Occipital lobe (tissue), 2 donors: ENCODE results near the gene FAM81A. TPM values are rescaled to one million over a fixed set of nuclear protein-coding genes. Genes with fewer than 3 reads are reported as not detected.

Experiments used
- DNase-seq: peaks from one replicate; lab custom pipeline; 2025; lab: John Stamatoyannopoulos, UW
- total RNA-seq: library from RNA; depleted of rRNA; stranded (reverse); fragments of >200 nt; gene quantifications from one replicate; pipeline ENCODE4 v1.2.3, GENCODE V29; 2014

The FAM81A gene
- total RNA-seq, 1 donor from 2014 or later: 93.1 TPM

DNA sequence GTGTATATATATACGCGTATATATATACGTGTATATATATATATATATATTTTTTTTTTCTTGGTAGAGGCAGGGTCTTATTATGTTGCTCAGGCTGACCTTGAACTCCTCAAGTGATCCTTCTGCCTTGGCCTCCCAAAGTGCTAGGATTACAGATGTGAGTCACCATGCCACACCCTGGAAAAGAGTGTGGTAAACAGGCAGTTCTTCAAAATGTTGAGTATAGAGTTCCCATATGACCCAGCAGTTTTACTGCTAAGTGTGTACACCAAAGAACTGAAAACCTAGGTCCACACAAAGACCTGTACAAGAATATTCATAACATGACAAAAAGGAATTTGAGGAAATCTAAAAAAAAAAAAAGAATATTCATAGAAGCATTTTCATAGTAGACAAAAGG is 101.8 kb downstream of the FAM81A start:
- DNase-seq: no peak

DNA sequence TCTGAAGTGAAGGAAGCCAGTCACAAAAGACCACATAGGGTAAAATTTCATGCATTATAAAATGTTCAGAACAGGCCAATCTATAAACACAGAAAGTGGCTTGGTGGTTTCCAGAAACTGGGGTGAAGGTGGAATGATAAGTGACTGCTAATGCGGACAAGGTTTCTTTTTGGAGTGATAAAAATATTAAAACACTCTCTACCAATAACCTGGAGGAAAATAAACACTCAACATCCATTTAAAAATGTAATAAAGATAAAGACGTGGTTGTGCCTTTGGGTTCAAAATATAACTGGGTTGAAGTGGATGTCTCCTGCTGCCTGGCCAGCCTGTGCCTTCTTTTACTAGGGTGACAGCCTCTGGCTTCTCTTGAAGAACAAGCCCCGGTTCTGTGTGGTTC is 102.7 kb downstream of the FAM81A start:
- DNase-seq: no peak

DNA sequence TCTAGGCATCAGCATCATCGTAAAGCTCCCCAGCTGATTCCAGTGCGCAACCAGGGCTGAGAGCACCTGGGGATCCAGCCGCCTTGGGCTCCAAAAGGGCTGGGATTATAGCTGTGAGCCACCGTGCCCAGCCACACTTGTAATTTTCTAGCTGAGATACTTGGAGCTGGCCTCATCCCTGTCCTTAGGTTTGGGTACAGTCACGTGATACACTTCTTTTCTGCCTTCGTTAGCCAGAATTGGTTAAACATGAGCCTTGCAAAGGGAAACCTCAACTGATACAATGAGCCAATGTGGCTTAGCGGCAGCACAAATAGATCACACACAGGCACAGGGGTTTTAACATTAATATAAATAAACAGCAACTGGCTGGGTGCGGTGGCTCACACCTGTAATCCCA is 103.8 kb downstream of the FAM81A start:
- no peak for DNase-seq

DNA sequence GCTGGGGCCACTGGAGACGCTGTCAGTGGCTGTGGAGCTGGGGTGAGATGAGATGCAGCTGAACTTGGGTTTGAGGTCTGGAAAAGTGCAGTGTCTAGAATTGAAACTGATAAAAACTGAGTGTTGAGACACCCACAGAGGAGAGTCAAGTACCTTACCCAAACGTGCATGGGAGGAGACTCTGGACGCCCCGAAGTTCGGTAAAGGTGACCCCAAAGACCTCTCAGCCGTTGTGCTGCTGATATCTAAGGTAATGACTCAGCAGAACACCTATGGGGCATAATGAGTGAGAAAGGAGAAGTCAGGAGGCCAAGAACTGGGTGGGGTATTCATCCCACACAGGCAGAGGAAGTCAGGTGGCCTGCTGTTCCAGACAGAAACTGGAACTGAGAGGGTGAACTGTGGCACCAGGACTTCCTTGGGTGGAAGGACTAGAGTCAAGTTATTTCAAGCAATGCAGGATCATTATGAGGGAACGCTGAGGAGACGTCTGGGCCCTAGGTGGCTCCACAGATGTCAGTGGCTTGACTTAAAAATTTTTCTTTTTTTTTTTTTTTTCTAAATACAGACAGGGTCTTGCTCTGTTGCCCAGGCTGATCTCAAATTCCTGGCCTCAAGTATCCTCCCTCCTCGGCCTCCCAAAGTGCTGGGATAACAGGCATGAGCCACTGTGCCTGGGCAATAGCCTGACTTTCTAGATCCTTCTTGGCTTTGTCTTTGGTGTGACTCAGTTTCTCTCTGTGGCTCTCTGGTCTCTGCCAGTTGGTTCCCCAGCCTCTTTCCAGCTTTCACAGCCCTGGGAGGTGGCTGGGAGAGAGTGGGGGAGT is 105.9 kb downstream of the FAM81A start:
- DNase-seq: no peak

DNA sequence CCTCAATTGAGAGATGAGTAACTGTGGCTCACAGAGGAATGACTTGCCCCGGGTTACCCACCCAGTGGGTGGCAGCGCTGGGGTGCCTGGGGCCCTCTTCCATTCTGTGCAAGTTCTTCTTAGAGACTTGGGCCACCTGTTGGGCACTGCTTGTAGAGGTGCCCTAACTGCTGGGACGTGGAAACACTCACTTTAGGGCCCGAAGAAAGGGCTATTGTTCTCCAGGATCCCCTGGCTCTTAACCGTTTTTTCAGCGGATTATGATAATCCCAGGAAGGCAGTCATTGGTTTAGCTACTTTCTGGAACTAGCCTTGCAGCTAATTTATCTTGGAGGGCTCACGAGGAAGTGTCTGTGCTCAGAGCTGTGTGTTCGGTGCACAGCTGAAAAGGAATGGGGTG is 107.6 kb downstream of the FAM81A start:
- DNase-seq: no peak

DNA sequence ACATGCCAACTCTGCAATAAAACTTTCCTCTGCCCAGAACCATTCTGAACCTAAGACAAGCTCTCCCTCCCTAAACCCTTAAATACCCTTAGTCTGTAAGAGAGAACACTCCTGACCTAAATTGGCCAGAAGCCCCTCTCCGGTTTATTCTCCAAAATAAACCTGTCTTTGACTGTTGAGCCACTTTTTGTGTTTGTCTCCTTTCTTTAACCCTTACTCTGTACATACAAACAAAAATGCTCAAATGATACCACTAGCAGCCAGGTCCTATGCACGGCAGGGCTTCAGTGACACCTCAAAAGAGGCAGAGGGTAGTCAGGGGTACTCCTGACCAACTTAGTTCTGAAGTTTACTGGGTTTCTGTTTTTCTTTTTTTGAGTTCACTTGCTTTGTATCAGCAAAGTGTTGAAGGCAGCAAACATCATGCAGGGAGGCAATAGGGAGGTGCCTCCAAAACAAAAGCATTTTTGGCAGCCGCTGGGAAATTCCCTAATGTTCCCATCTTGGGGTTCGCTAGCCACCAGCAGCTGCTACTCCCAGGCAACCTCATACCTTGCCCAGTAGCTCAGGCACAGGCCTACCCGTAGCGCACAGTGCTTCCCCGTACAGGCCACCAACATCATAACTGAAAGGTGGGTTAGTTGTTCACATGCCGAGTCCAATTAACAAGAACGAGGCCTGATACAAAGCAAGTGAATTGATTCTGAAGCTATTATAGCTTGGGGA is 110.7 kb downstream of the FAM81A start:
- no peak for DNase-seq

DNA sequence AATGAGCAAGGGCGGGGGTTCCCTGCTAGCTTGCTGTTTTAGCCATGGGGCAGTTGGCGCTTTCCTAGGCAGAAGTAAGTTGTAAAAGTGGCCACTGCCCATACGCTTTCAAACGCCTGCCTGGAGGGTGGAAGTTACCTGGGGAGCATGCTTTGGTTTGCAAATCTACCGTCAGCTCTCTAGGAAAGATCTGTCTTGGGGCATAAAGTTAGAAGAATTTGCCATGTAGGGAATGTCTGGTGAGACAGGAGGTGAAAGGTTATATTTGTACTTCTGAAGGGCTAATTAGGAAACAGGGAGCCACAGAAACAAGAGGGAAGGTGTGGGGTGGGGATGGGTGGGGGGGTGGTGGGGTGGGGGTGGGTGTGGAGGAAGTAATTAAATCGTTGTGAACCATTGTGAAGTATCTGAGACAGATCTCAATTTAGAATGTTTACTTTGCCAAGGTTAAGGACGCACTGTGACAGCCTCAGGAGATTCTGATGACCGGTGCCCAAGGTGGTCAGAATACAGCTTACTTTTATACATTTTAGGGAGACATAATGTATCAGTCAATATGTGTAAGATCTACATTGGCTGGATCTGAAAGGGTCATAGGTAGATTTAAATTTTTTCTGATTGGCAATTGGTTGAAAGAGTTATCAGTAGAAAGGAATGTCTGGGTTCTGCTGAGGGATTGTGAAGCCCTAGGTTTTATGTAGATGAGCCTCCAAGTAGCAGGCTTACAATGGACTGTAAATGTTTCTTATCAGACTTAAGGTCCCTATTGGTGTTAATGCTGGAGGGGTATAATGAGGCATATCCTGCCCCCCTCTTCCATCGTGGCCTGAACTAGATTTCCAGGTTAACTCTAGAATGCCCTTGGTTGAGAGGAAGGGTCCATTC is 111.6 kb downstream of the FAM81A start:
- no peak for DNase-seq

DNA sequence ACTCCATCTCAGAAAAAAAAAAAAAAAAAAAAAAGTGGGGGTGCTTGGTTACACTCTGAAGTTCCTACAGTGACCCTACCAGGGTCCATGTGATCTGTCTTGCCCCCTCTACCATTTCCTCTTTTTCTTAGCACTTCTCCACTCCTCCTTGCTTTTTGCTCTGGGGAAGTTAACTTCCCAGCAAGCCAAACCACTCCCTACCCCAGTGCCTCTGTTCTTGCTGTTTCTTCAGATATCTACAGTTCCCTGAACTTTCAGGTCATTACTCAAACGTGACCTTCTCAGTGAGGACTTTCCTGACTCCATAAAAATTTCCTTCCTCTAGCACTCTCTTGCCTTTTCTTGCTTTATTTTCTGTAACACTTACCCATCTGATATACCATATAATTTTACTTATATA is 112.5 kb downstream of the FAM81A start:
- no peak for DNase-seq

DNA sequence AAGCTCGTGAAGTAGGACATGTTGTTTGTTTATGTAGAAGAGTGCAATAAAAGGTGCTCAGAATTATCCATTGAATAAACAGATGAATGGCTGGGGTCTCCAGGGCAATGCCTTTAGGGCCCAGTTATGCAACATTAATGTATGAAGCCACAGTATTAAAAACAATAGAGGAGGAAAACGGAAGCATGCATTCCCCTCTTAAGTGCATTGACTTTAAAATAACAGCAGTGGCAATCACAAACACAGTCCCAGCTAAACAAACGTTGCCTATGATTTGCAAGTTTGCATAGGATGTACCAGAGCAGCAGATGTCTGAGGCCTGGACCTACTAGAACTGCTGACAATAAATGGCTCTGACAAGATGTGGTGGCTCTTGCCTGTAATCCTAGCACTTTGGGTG is 113.0 kb downstream of the FAM81A start:
- no peak for DNase-seq

DNA sequence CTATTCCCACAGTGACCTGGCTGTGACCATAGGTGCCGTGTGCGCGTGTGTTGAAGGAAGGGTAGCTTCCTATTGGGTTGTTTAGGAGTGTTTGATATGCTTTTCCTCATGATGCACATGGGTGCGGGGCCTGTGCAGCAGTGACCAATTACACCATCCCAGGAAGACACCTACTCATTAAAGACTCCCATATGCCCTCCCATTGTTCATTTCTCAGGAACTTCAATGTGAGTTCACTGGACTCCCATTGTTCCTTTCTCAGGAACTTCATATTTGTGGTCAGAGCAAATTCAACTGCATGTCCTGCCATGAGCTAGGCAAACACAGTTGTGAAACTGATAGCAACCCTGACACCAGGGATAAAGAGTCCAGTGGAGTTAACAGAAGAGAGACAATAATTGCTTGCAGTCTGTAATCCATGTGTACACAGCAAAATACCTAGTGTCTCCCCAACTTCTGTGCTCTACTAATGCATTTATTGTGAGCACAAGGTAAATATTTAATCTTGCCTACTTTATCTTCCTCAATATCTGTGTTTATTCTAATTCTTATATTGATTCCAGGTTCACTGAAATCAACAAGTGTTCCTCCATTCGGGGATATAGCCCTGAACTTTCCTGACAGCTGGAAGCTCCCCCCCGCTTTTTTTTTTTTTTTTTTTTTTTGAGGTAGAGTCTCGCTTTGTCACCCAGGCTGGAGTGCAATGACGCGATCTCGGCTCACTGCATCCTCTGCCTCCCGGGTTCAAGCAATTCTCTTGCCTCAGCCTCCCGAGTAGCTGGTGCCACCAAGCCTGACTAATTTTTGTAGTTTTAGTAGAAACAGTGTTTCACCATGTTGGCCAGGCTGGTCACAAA is 116.1 kb downstream of the FAM81A start:
- DNase-seq: no peak

DNA sequence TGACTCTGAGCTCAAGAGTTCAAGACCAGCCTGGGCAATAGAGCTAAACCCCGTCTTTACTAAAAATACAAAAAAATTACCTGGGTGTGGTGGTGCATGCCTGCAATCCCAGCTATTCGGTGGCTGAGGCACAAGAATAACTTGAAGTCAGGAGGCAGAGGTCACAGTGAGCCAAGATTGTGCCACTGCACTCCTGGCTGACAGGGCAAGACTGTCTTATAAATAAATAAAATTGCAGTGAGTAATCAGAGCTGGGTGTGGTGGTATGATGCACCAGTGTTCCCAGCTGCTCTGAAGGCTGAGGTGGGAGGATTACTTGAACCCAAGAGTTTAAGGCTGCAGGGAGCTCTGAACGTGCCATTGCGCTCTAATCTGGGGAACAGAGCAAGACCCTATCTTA is 117.7 kb downstream of the FAM81A start:
- no peak for DNase-seq

DNA sequence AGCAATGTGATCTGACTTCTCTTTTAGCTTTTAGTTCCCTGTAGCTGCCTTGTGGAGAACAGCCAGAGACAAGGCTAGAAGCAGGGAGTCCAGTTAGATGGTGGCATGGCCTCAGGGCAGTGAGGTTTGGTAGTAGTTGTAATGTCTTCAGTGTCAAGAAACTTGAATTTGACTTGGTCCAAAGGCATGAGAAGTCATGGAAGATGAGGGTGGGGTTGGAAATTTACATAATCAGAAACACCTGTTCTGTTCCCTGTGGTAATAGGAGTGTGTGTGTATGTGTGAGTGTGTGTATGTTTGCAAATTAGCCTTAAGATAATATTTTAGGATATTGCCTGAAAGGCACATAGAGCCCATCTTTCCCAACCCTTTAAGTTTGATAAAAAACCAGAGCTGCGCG is 118.4 kb downstream of the FAM81A start:
- DNase-seq: no peak

DNA sequence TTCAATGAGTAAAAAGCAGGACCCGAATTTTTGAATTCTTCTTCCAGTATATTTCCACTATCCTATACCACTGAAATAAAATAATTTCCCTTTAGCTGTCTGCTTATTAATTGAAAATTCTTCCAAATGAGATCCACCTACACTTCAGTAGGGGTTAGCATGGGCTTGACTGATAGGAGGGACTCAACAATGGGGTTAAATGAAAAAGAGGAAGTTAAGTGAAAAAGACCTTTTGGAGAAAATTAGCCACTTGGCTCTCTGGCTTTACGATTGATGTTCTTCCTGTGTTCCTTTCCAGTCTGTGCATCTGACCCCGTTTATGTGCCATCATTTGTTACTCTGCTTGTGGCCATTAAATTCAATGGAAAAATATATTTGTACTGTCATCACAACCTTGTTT is 119.6 kb downstream of the FAM81A start:
- no peak for DNase-seq

DNA sequence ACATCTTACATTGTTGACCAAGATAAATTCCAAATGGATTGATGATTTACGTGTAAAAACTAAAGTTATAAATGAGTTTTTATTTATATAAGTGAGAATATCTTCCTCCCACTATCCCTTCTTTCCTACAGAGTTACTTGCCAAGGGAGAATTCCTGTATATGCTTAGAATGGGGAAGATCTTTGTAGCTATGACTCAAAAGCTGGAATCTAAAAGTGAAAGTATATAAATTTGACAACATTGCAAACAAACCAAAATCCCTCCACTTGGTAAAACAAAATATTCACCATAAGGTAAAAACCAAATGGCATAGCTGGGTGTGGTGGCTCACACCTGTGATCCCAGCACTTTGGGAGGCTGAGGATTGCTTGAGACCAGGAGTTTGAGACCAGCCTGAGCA is 120.9 kb downstream of the FAM81A start:
- no peak for DNase-seq

DNA sequence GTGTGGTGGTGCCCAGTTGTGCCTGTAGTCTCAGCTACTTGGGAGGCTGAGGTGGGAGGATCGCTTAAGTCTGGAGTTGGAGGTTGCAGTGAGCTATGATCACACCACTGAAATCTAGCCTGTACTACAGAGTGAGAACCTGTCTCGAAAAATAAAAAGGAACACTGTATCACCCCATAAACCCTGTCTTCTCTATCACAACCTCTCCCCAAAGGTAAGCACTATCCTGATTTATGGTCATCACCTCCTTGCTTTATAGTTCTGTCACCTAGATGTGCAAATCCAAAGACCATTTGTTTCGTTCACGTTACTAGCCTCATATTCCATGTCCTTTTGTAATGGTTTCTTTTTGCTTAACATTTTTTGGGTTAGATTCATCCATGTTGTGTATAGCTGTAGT is 123.6 kb downstream of the FAM81A start:
- DNase-seq: no peak

DNA sequence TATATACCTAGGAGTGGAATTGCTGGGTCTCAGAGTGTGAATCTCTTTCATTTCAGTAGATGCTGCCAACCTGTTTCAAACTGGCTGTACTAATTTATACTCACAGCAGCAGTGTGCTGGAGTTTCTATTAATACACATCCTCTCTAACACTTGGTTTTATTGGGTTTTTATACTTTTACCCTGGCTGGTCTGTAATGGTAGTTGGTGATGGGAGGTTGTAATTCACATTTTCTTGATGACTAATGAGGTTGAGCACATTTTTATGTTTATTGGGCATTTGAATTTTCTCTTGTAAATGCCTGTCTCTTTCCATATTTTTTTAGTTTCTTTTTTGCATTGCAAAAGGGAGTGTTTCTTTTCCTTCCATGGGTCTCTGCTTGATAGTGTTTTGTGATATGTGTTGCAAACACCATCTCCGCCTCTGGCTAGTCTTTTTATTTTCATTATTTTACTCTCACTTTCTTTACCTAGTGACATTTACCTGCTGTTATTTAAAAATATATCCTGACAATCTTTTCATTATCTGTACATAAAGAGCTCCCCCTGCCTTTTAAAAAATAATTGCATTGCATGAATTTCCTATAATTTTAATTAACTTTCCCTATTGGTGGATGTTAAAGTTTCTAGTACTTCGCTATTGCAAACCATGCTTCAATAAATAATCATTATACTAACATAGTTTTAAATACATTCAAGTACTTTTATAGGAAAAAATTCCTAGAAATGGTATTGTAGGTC is 124.6 kb downstream of the FAM81A start:
- DNase-seq: no peak

DNA sequence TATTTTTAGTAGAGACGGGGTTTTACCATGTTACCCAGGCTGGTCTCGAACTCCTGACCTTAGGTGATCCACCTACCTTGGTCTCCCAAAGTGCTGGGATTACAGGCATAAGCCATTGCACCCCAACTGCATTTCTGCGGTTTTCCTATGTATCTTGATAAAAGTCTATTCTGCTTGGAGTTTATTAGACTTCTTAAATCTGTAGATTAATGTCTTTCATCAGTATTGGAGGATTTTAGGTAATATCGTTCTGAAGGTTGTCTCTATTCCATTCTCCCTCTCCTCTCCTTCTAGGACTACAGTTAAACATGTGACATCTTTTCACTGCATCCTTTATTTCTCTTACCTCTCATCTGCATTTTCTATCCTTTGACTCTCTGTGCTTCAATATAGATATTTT is 127.3 kb downstream of the FAM81A start:
- no peak for DNase-seq

DNA sequence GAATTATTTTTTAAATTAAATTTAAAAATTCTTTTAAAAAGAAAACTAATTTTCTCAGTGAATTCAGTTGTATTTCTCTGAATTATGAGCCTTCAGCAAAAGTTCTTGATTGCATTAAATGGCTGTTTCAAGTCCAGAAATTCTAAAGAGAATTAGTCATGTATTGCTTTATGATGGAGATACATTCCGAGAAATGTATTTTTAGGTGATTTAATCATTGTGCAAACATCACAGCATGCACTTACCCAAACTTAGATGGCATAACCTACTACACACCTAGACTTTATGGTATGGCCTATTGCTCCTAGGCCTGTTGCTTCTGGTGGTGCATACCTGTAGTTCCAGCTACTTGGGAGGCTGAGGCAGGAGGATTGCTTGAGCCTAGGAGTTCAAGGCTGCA is 129.3 kb downstream of the FAM81A start:
- DNase-seq: no peak

DNA sequence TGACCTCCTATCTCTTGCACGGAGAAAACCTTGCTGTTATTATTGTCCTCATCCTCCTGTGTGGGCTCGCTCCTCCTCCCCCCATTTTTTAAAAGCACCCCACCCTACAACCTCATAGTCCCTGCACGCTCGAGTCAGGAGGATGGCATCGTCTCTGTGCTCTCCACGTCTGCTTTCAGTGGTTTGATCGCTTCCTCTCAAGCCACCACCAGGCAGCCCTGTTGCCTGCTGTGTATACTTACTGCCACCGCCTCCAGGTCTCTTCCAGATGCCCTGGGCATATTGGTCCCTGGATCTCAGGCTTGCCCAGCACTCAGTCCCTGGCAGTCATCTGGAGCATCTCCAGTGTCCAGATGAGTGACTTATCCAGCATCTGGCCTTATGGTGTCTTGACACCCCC is 131.5 kb downstream of the FAM81A start:
- DNase-seq: no peak

DNA sequence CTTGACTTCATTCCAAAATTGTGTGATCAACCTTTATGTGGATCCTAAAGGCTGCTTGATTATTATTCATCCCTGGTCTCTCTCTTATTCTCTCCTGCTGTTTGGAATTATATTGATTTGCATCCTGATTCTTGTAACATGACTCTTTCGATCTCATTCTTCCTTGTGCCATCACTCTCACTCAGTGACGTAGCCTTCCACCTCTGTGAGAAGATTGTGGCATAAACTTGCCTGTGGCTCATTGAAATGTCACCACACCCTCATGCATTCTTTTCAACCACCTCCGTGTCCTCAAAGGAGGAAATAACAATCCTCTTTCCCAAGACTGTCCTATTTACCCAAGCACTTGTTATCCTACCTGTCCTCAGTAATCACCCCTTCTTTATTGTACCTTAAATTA is 132.3 kb downstream of the FAM81A start:
- no peak for DNase-seq
